WTC11 (cell line): ENCODE data around the gene YOD1. TPM values are rescaled to one million over a fixed set of nuclear protein-coding genes. Genes with fewer than 3 reads are reported as not detected.

ENCODE experiments used
- ATAC-seq: fragments of 200-7000 bp; cut with Tn5 transposase; 2 replicates; pipeline ENCODE4 v1.10.0; 2021; ENCODE audit warnings: mild to moderate bottlenecking, moderate library complexity
- CTCF ChIA-PET: fragments of 300-600 bp; sonication (Branson Sonifier 250); formaldehyde crosslinking; loops from one replicate; lab custom pipeline; 2021; ENCODE audit warnings: antibody characterized with exemption; lab: Charles Lee
- POLR2A ChIA-PET: fragments of 350-600 bp; sonication (Branson Sonifier 250); formaldehyde crosslinking; loops from one replicate; lab custom pipeline; 2021; ENCODE audit warnings: antibody characterized with exemption; lab: Charles Lee
- DNase-seq: peaks from one replicate; pipeline ENCODE4 v3.0.0; 2021; ENCODE audit warnings: low spot score
- H3K27ac Mint-ChIP-seq: 2 replicates; pipeline ENCODE4 v1.8.0; 2021; ENCODE audit warnings: mixed read lengths
- H3K27me3 Mint-ChIP-seq: 2 replicates; pipeline ENCODE4 v1.8.0; 2021; ENCODE audit warnings: low read depth, mild to moderate bottlenecking, moderate library complexity, mixed read lengths
- H3K36me3 Mint-ChIP-seq: 2 replicates; pipeline ENCODE4 v1.8.0; 2021; ENCODE audit warnings: mixed read lengths
- H3K4me1 Mint-ChIP-seq: 2 replicates; pipeline ENCODE4 v1.8.0; 2022; ENCODE audit warnings: mixed read lengths
- H3K4me3 Mint-ChIP-seq: 2 replicates; pipeline ENCODE4 v1.8.0; 2021; ENCODE audit warnings: mild to moderate bottlenecking, moderate library complexity, mixed read lengths
- H3K9me3 Mint-ChIP-seq: 2 replicates; pipeline ENCODE4 v1.8.0; 2021; ENCODE audit warnings: mixed read lengths
- FOXK1 ChIP-seq: sonication (generic); formaldehyde crosslinking; IDR thresholded peaks from 2 replicates; pipeline ENCODE4 v1.8.0; 2022; ENCODE audit warnings: mild to moderate bottlenecking, moderate library complexity, missing genetic modification reagents
- GRHL2 ChIP-seq: fragments of 250-450 bp; sonication (Bioruptor Pico); IDR thresholded peaks from 2 replicates; pipeline ENCODE4 v1.8.0; 2022; ENCODE audit warnings: mild to moderate bottlenecking, moderate library complexity; ENCODE audit not compliant: insufficient replicate concordance, severe bottlenecking
- JUN ChIP-seq: sonication (generic); formaldehyde crosslinking; IDR thresholded peaks from 2 replicates; pipeline ENCODE4 v1.8.0; 2023; ENCODE audit warnings: mild to moderate bottlenecking, missing genetic modification reagents
- KAT7 ChIP-seq: sonication (generic); formaldehyde crosslinking; IDR thresholded peaks from 2 replicates; pipeline ENCODE4 v1.8.1; 2023; ENCODE audit warnings: missing genetic modification reagents, mild to moderate bottlenecking, borderline replicate concordance
- NFE2L1 ChIP-seq: sonication (generic); formaldehyde crosslinking; IDR thresholded peaks from 2 replicates; pipeline ENCODE4 v1.8.1; 2023; ENCODE audit warnings: missing genetic modification reagents
- PRRX2 ChIP-seq: fragments of 250-450 bp; sonication (Bioruptor Pico); IDR thresholded peaks from 2 replicates; pipeline ENCODE4 v1.8.0; 2021; ENCODE audit warnings: mild to moderate bottlenecking
- RELA ChIP-seq: sonication (generic); formaldehyde crosslinking; IDR thresholded peaks from 2 replicates; pipeline ENCODE4 v1.8.1; 2022; ENCODE audit warnings: missing genetic modification reagents, mild to moderate bottlenecking, borderline replicate concordance
- TCF7 ChIP-seq: sonication (generic); formaldehyde crosslinking; IDR thresholded peaks from 2 replicates; pipeline ENCODE4 v1.8.0; 2022; ENCODE audit warnings: mild to moderate bottlenecking, low read depth, missing genetic modification reagents, moderate library complexity
- TP53 ChIP-seq: sonication (generic); formaldehyde crosslinking; IDR thresholded peaks from 2 replicates; pipeline ENCODE4 v1.8.1; 2023; ENCODE audit warnings: mild to moderate bottlenecking, missing genetic modification reagents
- ZNF317 ChIP-seq: sonication (generic); formaldehyde crosslinking; IDR thresholded peaks from 2 replicates; pipeline ENCODE4 v1.8.1; 2023; ENCODE audit warnings: low read depth, mild to moderate bottlenecking, moderate library complexity, missing genetic modification reagents, borderline replicate concordance
- ZNF423 ChIP-seq: fragments of 250-450 bp; sonication (Bioruptor Pico); IDR thresholded peaks from 2 replicates; pipeline ENCODE4 v2.1.2; 2022; ENCODE audit warnings: mild to moderate bottlenecking, moderate library complexity
- total RNA-seq: library from RNA; stranded (reverse); gene quantifications from 3 replicates; pipeline ENCODE4 v1.2.3, GENCODE V29; 2021
- TF ChIP-seq, protein P1 (sequence below): sonication (generic); formaldehyde crosslinking; IDR thresholded peaks from 2 replicates; pipeline ENCODE4 v1.8.0; 2022; ENCODE audit warnings: mild to moderate bottlenecking, missing genetic modification reagents
- TF ChIP-seq, protein P2 (sequence below): fragments of 200-600 bp; IDR thresholded peaks from 2 replicates; pipeline ENCODE4 v1.8.0; 2022; ENCODE audit warnings: antibody characterized with exemption
- TF ChIP-seq, protein P3 (sequence below): sonication (generic); formaldehyde crosslinking; IDR thresholded peaks from 2 replicates; pipeline ENCODE4 v1.8.0; 2023; ENCODE audit warnings: missing genetic modification reagents, mild to moderate bottlenecking, borderline replicate concordance
- TF ChIP-seq, protein P4 (sequence below): sonication (generic); formaldehyde crosslinking; IDR thresholded peaks from 2 replicates; pipeline ENCODE4 v1.8.1; 2023; ENCODE audit warnings: mild to moderate bottlenecking, missing genetic modification reagents, moderate library complexity
- TF ChIP-seq, protein P5 (sequence below): sonication (generic); formaldehyde crosslinking; IDR thresholded peaks from 2 replicates; pipeline ENCODE4 v1.8.0; 2022; ENCODE audit warnings: mild to moderate bottlenecking, missing genetic modification reagents
- TF ChIP-seq, protein P6 (sequence below): sonication (generic); formaldehyde crosslinking; IDR thresholded peaks from 2 replicates; pipeline ENCODE4 v1.8.0; 2022; ENCODE audit warnings: mild to moderate bottlenecking, missing genetic modification reagents
- TF ChIP-seq, protein P7 (sequence below): sonication (generic); formaldehyde crosslinking; IDR thresholded peaks from 2 replicates; pipeline ENCODE4 v1.8.0; 2023; ENCODE audit warnings: mild to moderate bottlenecking, missing genetic modification reagents

The YOD1 gene
- total RNA-seq, 1 experiment from 2014 or later, result 12.0 TPM

DNA sequence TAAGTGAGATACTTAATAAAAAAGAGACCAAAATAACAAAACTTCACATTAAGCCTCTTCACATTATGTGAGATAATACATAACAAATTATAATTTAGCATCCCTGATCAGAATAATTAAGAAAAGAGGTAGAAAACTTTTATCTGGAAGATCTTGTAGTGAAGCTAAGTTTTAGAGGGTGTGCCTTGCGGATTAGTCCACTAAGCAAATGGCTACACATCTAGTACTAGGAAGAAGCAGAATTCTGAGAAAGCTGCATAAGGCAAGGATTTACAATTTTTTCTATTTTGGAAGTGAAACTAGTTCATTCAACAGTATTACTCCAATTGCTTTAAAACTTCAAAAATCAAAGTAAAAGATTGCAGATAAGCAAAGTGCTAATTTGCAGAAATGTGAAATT is 3.5 kb downstream of the YOD1 start:
- ChIA-PET POLR2A (no interaction called here), CTCF (no interaction called here)
- Mint-ChIP-seq H3K4me1 (peaks cover 58% of the 10 kb centered on the region), H3K27me3 (no peaks in the 10 kb centered on the region), H3K4me3 (peak overlapping the region; percentile 16), H3K9me3 (peaks cover 2% of the 10 kb centered on the region; the same call in 1 of the 2 replicates), H3K36me3 (peaks cover 37% of the 10 kb centered on the region), H3K27ac (no peak overlapping the region)
- DNase-seq (no peak), ATAC-seq (no peak)
- TF ChIP-seq, protein P1, sequence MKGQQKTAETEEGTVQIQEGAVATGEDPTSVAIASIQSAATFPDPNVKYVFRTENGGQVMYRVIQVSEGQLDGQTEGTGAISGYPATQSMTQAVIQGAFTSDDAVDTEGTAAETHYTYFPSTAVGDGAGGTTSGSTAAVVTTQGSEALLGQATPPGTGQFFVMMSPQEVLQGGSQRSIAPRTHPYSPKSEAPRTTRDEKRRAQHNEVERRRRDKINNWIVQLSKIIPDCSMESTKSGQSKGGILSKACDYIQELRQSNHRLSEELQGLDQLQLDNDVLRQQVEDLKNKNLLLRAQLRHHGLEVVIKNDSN, result no peak
- TF ChIP-seq KAT7 (no peak), JUN (CRISPR knock-in tag) (no peak), NFE2L1 (no peak), ZNF317 (CRISPR knock-in tag) (no peak), FOXK1 (CRISPR knock-in tag) (no peak), PRRX2 (CRISPR knock-in tag) (no peak), TCF7 (CRISPR knock-in tag) (no peak)
- TF ChIP-seq, protein P2, sequence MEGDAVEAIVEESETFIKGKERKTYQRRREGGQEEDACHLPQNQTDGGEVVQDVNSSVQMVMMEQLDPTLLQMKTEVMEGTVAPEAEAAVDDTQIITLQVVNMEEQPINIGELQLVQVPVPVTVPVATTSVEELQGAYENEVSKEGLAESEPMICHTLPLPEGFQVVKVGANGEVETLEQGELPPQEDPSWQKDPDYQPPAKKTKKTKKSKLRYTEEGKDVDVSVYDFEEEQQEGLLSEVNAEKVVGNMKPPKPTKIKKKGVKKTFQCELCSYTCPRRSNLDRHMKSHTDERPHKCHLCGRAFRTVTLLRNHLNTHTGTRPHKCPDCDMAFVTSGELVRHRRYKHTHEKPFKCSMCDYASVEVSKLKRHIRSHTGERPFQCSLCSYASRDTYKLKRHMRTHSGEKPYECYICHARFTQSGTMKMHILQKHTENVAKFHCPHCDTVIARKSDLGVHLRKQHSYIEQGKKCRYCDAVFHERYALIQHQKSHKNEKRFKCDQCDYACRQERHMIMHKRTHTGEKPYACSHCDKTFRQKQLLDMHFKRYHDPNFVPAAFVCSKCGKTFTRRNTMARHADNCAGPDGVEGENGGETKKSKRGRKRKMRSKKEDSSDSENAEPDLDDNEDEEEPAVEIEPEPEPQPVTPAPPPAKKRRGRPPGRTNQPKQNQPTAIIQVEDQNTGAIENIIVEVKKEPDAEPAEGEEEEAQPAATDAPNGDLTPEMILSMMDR, result no peak
- TF ChIP-seq, protein P3, sequence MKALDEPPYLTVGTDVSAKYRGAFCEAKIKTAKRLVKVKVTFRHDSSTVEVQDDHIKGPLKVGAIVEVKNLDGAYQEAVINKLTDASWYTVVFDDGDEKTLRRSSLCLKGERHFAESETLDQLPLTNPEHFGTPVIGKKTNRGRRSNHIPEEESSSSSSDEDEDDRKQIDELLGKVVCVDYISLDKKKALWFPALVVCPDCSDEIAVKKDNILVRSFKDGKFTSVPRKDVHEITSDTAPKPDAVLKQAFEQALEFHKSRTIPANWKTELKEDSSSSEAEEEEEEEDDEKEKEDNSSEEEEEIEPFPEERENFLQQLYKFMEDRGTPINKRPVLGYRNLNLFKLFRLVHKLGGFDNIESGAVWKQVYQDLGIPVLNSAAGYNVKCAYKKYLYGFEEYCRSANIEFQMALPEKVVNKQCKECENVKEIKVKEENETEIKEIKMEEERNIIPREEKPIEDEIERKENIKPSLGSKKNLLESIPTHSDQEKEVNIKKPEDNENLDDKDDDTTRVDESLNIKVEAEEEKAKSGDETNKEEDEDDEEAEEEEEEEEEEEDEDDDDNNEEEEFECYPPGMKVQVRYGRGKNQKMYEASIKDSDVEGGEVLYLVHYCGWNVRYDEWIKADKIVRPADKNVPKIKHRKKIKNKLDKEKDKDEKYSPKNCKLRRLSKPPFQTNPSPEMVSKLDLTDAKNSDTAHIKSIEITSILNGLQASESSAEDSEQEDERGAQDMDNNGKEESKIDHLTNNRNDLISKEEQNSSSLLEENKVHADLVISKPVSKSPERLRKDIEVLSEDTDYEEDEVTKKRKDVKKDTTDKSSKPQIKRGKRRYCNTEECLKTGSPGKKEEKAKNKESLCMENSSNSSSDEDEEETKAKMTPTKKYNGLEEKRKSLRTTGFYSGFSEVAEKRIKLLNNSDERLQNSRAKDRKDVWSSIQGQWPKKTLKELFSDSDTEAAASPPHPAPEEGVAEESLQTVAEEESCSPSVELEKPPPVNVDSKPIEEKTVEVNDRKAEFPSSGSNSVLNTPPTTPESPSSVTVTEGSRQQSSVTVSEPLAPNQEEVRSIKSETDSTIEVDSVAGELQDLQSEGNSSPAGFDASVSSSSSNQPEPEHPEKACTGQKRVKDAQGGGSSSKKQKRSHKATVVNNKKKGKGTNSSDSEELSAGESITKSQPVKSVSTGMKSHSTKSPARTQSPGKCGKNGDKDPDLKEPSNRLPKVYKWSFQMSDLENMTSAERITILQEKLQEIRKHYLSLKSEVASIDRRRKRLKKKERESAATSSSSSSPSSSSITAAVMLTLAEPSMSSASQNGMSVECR, result no peak
- TF ChIP-seq, protein P4, sequence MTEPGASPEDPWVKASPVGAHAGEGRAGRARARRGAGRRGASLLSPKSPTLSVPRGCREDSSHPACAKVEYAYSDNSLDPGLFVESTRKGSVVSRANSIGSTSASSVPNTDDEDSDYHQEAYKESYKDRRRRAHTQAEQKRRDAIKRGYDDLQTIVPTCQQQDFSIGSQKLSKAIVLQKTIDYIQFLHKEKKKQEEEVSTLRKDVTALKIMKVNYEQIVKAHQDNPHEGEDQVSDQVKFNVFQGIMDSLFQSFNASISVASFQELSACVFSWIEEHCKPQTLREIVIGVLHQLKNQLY (CRISPR knock-in tag), result no peak
- TF ChIP-seq, protein P5, sequence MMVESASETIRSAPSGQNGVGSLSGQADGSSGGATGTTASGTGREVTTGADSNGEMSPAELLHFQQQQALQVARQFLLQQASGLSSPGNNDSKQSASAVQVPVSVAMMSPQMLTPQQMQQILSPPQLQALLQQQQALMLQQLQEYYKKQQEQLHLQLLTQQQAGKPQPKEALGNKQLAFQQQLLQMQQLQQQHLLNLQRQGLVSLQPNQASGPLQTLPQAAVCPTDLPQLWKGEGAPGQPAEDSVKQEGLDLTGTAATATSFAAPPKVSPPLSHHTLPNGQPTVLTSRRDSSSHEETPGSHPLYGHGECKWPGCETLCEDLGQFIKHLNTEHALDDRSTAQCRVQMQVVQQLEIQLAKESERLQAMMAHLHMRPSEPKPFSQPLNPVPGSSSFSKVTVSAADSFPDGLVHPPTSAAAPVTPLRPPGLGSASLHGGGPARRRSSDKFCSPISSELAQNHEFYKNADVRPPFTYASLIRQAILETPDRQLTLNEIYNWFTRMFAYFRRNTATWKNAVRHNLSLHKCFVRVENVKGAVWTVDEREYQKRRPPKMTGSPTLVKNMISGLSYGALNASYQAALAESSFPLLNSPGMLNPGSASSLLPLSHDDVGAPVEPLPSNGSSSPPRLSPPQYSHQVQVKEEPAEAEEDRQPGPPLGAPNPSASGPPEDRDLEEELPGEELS (CRISPR knock-in tag), result no peak

DNA sequence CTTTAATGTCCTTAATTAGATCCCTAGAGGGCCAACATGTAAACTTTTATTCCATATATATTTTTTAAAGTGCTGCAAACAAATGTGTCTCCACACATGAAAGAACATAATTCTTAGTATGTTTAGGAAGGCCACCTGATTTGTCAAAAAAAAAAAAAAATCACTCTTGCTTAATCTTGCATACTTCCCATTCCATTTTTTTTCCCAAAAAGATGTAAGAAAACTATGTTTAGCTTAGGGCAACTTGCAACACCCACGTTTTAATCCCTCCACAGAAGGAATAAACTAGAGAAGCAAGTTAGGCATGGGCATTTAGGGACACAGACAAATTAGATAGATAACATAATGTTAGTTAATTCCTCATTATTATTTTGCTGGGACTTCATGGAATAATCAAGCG is 5.6 kb downstream of the YOD1 start:
- H3K27ac Mint-ChIP-seq, result no peak overlapping the region
- peaks cover 8% of the 10 kb centered on the region for H3K9me3 Mint-ChIP-seq
- no peak overlapping the region for H3K4me3 Mint-ChIP-seq
- no peak for DNase-seq
- H3K4me1 Mint-ChIP-seq, result peaks cover 45% of the 10 kb centered on the region
- no peak for ATAC-seq
- peaks cover 38% of the 10 kb centered on the region for H3K36me3 Mint-ChIP-seq
- POLR2A ChIA-PET, result no interaction called here
- H3K27me3 Mint-ChIP-seq, result no peaks in the 10 kb centered on the region
- CTCF ChIA-PET, result interaction anchor here (0.7 to 1.0 kb wide), 3 partner anchors 7 to 1872 kb away, joined by 3 read pairs; partner anchors contain the start of gene PFKFB2
- TF ChIP-seq RELA (CRISPR knock-in tag), result no peak
- TF ChIP-seq, protein P5 (CRISPR knock-in tag), result no peak
- no peak for TF ChIP-seq PRRX2 (CRISPR knock-in tag)
- TF ChIP-seq, protein P6, sequence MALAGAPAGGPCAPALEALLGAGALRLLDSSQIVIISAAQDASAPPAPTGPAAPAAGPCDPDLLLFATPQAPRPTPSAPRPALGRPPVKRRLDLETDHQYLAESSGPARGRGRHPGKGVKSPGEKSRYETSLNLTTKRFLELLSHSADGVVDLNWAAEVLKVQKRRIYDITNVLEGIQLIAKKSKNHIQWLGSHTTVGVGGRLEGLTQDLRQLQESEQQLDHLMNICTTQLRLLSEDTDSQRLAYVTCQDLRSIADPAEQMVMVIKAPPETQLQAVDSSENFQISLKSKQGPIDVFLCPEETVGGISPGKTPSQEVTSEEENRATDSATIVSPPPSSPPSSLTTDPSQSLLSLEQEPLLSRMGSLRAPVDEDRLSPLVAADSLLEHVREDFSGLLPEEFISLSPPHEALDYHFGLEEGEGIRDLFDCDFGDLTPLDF (CRISPR knock-in tag), result no peak
- no peak for TF ChIP-seq KAT7
- TF ChIP-seq TCF7 (CRISPR knock-in tag), result no peak
- no peak for TF ChIP-seq GRHL2
- TF ChIP-seq TP53 (CRISPR knock-in tag), result no peak
- TF ChIP-seq, protein P7, sequence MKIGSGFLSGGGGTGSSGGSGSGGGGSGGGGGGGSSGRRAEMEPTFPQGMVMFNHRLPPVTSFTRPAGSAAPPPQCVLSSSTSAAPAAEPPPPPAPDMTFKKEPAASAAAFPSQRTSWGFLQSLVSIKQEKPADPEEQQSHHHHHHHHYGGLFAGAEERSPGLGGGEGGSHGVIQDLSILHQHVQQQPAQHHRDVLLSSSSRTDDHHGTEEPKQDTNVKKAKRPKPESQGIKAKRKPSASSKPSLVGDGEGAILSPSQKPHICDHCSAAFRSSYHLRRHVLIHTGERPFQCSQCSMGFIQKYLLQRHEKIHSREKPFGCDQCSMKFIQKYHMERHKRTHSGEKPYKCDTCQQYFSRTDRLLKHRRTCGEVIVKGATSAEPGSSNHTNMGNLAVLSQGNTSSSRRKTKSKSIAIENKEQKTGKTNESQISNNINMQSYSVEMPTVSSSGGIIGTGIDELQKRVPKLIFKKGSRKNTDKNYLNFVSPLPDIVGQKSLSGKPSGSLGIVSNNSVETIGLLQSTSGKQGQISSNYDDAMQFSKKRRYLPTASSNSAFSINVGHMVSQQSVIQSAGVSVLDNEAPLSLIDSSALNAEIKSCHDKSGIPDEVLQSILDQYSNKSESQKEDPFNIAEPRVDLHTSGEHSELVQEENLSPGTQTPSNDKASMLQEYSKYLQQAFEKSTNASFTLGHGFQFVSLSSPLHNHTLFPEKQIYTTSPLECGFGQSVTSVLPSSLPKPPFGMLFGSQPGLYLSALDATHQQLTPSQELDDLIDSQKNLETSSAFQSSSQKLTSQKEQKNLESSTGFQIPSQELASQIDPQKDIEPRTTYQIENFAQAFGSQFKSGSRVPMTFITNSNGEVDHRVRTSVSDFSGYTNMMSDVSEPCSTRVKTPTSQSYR (CRISPR knock-in tag), result no peak
- no peak for TF ChIP-seq ZNF423 (CRISPR knock-in tag)
